Activated effector memory CD4-positive, alpha-beta T cell treated with Interleukin-2 at 50 U/mL for 16 hours (primary cell): ENCODE data around the gene BOD1.

ENCODE experiments used
- DNase-seq: peaks from one replicate; pipeline ENCODE4 v3.0.0-alpha.2; 2020

BOD1 gene

GRCh38 chr5:173640156-173640804 is 23.8 kb upstream of the BOD1 start:
- DNase-seq: no peak

GRCh38 chr5:173638126-173639040 is 21.9 kb upstream of the BOD1 start:
- no peak for DNase-seq

- no peak for DNase-seq
Measured at GRCh38 chr5:173637340-173637739, 20.9 kb upstream of the BOD1 start.

- DNase-seq: no peak
Measured at GRCh38 chr5:173634465-173634983, 18.1 kb upstream of the BOD1 start.

- no peak for DNase-seq
Measured at GRCh38 chr5:173633304-173633703, 16.9 kb upstream of the BOD1 start.

- DNase-seq: no peak
Measured at GRCh38 chr5:173631478-173631877, 15.0 kb upstream of the BOD1 start.

GRCh38 chr5:173630724-173631365 is 14.4 kb upstream of the BOD1 start:
- DNase-seq: no peak

GRCh38 chr5:173629628-173630027 is 13.2 kb upstream of the BOD1 start:
- no peak for DNase-seq

- no peak for DNase-seq
Measured at GRCh38 chr5:173628501-173628900, 12.1 kb upstream of the BOD1 start.

GRCh38 chr5:173627860-173628392 is 11.5 kb upstream of the BOD1 start:
- DNase-seq: no peak

- no peak for DNase-seq
Measured at GRCh38 chr5:173627271-173627670, 10.8 kb upstream of the BOD1 start.

GRCh38 chr5:173626505-173626820 is 10.0 kb upstream of the BOD1 start:
- no peak for DNase-seq

GRCh38 chr5:173625673-173626504 is 9.4 kb upstream of the BOD1 start:
- DNase-seq: no peak

GRCh38 chr5:173625261-173625660 is 8.8 kb upstream of the BOD1 start:
- no peak for DNase-seq

- DNase-seq: no peak
Measured at GRCh38 chr5:173624282-173624681, 7.8 kb upstream of the BOD1 start.

- no peak for DNase-seq
Measured at GRCh38 chr5:173623789-173624188, 7.3 kb upstream of the BOD1 start.

GRCh38 chr5:173623296-173623771 is 6.9 kb upstream of the BOD1 start:
- DNase-seq: no peak

- DNase-seq: no peak
Measured at GRCh38 chr5:173622183-173623047, 6.0 kb upstream of the BOD1 start.

GRCh38 chr5:173620784-173621183 is 4.3 kb upstream of the BOD1 start:
- DNase-seq: no peak

GRCh38 chr5:173618927-173619519 is 2.6 kb upstream of the BOD1 start:
- DNase-seq: peak; percentile 5
